Ovary (tissue), 3 donors: ENCODE results near the gene UNKL.

Experiments
- POLR2A ChIP-seq: fragments of 450-650 bp; IDR thresholded peaks from one replicate; pipeline ENCODE4 v1.6.1; 2017; ENCODE audit warnings: antibody characterized with exemption, mild to moderate bottlenecking, moderate library complexity
- TF ChIP-seq, protein P1 (sequence below), 3 donors: fragments of 450-650 bp in 2 of 3; fragments of 200-600 bp in 1 of 3; IDR thresholded peaks; one replicate each; pipeline versions ENCODE4 v1.5.1 to v1.8.0; 2016 to 2022; ENCODE audit warnings: antibody characterized with exemption in 3 of 3, mild to moderate bottlenecking in 1 of 3
- donor health status: DM: no; HTN: no; CAD: no.

DNA sequence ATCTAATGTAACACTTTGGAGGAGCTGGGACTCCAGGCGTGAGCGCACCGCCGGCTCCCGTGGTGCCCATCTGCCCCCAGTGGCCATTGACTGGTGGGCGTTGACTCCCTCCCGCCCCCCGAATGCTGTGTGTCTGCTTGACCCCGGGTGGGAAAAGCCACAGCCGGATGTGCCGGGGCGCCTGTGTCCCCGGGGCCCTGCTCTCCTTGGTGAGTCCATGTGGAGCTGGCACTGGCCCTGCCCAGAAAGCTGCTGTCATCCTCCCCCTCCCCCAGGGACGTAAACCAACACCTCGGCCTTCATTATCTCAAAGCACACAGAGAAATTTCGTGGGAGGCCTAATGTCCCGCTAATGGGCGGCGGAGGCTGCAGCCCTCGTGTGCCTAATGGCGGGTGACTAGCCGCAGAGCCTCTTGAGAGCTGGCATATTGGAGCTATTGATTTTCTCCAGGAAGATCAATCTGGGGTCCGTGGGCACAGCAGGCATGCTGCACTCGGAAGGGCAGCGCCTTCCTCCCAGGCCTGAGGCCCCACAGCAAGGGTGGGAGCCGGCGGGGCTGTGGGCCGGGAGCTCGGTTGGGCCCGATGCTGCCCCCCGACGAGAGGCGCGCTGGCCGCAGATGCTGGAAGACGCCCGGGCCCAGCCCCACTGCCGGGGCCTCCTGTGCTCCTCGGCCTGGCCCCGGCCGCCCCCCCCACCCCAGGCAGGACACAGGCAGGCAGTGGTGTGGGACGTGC, 12.4 kb upstream of the UNKL start:
- TF ChIP-seq, protein P1, sequence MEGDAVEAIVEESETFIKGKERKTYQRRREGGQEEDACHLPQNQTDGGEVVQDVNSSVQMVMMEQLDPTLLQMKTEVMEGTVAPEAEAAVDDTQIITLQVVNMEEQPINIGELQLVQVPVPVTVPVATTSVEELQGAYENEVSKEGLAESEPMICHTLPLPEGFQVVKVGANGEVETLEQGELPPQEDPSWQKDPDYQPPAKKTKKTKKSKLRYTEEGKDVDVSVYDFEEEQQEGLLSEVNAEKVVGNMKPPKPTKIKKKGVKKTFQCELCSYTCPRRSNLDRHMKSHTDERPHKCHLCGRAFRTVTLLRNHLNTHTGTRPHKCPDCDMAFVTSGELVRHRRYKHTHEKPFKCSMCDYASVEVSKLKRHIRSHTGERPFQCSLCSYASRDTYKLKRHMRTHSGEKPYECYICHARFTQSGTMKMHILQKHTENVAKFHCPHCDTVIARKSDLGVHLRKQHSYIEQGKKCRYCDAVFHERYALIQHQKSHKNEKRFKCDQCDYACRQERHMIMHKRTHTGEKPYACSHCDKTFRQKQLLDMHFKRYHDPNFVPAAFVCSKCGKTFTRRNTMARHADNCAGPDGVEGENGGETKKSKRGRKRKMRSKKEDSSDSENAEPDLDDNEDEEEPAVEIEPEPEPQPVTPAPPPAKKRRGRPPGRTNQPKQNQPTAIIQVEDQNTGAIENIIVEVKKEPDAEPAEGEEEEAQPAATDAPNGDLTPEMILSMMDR (IDR thresholded peaks at IDR 0.05) = no peak
- TF ChIP-seq POLR2A = no peak
